GM12892 (cell line): Measurements from ENCODE around the gene AFG3L2.

Source experiments
- POLR2A ChIP-seq: IDR thresholded peaks from 2 replicates; pipeline ENCODE4 v1.6.1; 2011; ENCODE audit warnings: low read depth, low read length, control low read depth
- POLR2AphosphoS5 ChIP-seq: IDR thresholded peaks from 2 replicates; pipeline ENCODE4 v1.6.1; 2011; ENCODE audit warnings: low read depth, low read length, control low read depth
- TAF1 ChIP-seq: IDR thresholded peaks from 2 replicates; pipeline ENCODE4 v1.6.1; 2011; ENCODE audit warnings: low read depth, mild to moderate bottlenecking, control low read depth, low read length, borderline replicate concordance

DNA sequence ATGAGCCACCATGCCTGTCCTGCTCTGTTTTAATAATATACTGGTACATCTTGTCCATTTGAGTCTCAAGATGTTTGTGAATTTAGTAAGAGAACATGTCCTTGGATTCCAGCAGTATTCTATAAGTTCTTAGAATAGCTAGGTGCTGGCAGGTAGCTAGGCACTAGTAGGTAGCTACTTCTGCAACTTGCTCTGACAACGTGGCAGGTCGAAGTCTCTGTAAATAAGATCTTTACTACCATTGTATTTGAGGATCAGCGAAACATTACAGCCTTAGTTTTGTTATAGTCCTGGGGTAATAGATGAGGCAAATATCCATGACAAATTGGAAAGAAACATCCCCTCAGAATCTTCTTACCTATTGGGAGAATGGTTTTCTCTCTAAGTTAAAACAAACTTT is 16.5 kb upstream of the AFG3L2 start:
- TF ChIP-seq POLR2A = no peak
- no peak for TF ChIP-seq POLR2AphosphoS5
- no peak for TF ChIP-seq TAF1
